Colonic mucosa (tissue), 4 donors: ENCODE results near the gene GRAMD2B. TPM values are rescaled to one million over a fixed set of nuclear protein-coding genes. Genes with fewer than 3 reads are reported as not detected.

ENCODE experiments used
- DNase-seq: peaks from one replicate; pipeline ENCODE4 v3.0.0-alpha.2; 2020
- H3K27ac ChIP-seq: fragments of 200-600 bp; one replicate; pipeline ENCODE4 v1.8.0; 2021
- H3K27me3 ChIP-seq: fragments of 200-600 bp; one replicate; pipeline ENCODE4 v1.8.0; 2021
- H3K36me3 ChIP-seq: fragments of 200-600 bp; one replicate; pipeline ENCODE4 v1.8.0; 2021
- H3K4me1 ChIP-seq: fragments of 200-600 bp; one replicate; pipeline ENCODE4 v1.8.0; 2021; ENCODE audit warnings: mild to moderate bottlenecking
- H3K4me3 ChIP-seq: fragments of 200-600 bp; one replicate; pipeline ENCODE4 v1.8.0; 2021
- H3K9ac ChIP-seq, 2 donors: one replicate each; pipeline ENCODE4 v1.7.0; 2013; ENCODE audit warnings: control low read depth in 2 of 2, low read depth in 2 of 2, low read length in 2 of 2
- H3K9me3 ChIP-seq: fragments of 200-600 bp; one replicate; pipeline ENCODE4 v1.8.0; 2021
- intact Hi-C: fragments of 100-400 bp; cut with DNase I; formaldehyde crosslinking; loops from one replicate; pipeline ENCODE4 v1.14.1; 2022
- total RNA-seq, 2 donors: library from RNA; stranded (reverse); fragmentation: NEBNext Ultra II Directional in 1 of 2; extraction: Animal tissue kit (Norgen Biotek cat#: 25700) in 1 of 2; gene quantifications; one replicate each; pipeline ENCODE4 v1.2.1, GENCODE V29; 2021
- TF ChIP-seq, protein P1 (sequence below): fragments of 200-600 bp; IDR thresholded peaks from one replicate; pipeline ENCODE4 v1.8.0; 2022; ENCODE audit warnings: antibody characterized with exemption, mild to moderate bottlenecking
- donor health status: healthy.
- donor health status: DM: no; HTN: no; CAD: no.
- donor health status: DM: no; HTN: no; CAD: no.

The GRAMD2B gene
- total RNA-seq, 2 donors from 2014 or later = 30.9 to 60.4 TPM

DNA sequence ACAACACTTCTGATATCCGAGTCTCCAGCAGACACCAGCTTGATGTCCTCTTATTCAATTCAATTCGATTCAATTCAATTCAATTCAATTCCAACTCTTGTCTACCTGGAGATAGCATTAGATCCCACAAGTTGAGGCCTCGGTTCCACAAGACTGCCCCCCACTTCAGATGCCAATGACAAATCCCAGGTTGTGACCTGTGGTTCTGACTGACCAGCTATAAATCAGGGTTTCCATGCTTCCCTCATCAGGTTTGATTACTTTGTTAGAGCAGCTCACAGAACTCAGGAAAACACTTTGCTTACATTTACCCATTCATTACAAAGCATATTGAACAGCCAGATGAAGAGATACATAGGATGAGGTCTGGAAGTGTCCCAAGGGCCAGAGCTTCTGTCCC, 89.2 kb downstream of the GRAMD2B start:
- Histone ChIP-seq H3K4me1 (no peaks in the 10 kb centered on the region), H3K36me3 (no peaks in the 10 kb centered on the region), H3K4me3 (no peak overlapping the region), H3K27ac (no peak overlapping the region), H3K9ac (no peak overlapping the region), H3K27me3 (no peaks in the 10 kb centered on the region), H3K9me3 (no peaks in the 10 kb centered on the region)
- intact Hi-C loops = no loop called here
- no peak for DNase-seq
- TF ChIP-seq, protein P1, sequence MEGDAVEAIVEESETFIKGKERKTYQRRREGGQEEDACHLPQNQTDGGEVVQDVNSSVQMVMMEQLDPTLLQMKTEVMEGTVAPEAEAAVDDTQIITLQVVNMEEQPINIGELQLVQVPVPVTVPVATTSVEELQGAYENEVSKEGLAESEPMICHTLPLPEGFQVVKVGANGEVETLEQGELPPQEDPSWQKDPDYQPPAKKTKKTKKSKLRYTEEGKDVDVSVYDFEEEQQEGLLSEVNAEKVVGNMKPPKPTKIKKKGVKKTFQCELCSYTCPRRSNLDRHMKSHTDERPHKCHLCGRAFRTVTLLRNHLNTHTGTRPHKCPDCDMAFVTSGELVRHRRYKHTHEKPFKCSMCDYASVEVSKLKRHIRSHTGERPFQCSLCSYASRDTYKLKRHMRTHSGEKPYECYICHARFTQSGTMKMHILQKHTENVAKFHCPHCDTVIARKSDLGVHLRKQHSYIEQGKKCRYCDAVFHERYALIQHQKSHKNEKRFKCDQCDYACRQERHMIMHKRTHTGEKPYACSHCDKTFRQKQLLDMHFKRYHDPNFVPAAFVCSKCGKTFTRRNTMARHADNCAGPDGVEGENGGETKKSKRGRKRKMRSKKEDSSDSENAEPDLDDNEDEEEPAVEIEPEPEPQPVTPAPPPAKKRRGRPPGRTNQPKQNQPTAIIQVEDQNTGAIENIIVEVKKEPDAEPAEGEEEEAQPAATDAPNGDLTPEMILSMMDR = no peak

GRCh38 chr5:126513302-126513701, 90.1 kb downstream of the GRAMD2B start:
- Histone ChIP-seq H3K36me3 (no peaks in the 10 kb centered on the region), H3K27ac (no peak overlapping the region), H3K9me3 (no peaks in the 10 kb centered on the region), H3K27me3 (no peaks in the 10 kb centered on the region), H3K9ac (no peak overlapping the region), H3K4me1 (no peaks in the 10 kb centered on the region), H3K4me3 (no peak overlapping the region)
- TF ChIP-seq, protein P1 = no peak
- no peak for DNase-seq
- intact Hi-C loops = no loop called here

DNA sequence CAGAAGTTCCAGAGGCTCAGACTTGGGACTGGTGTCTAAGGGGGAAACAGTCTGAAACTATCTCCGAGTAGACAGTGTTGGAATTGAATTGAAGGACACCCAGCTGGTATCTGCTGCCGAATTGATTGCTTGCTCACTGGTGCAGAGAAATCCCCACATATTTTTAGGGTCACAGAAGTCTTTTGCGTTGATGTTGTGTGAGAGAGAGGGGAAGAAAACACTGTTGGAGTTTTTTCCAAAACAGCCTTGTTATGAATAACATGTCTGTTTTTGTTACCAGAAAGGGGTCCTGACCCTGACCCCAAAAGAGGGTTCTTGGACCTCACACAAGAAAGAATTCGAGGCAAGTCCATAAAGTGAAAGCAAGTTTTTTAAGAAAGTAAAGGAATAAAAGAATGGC, 90.5 kb downstream of the GRAMD2B start:
- Histone ChIP-seq H3K4me3 (no peak overlapping the region), H3K4me1 (no peaks in the 10 kb centered on the region), H3K36me3 (no peaks in the 10 kb centered on the region), H3K27me3 (no peaks in the 10 kb centered on the region), H3K9ac (no peak overlapping the region), H3K27ac (no peak overlapping the region), H3K9me3 (no peaks in the 10 kb centered on the region)
- intact Hi-C loops = no loop called here
- TF ChIP-seq, protein P1 = no peak
- no peak for DNase-seq

DNA sequence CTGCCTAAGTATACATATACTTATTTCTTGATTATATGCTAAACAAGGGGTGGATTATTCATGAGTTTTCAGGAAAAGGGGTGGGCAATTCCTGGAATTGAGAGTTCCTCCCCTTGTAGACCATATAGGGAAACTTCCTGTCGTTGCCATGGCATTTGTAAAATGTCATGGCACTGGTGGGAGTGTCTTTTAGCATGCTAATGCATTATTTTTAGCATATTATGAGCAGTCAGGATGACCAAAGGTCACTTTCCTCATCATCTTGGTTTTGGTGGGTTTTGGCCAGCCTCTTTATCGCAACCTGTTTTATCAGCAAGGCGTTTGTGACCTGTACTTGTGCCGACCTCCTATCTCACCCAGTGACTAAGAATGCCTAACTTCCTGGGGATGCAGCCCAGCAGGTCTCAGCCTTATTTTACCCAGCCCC, 90.9 kb downstream of the GRAMD2B start:
- TF ChIP-seq, protein P1 = no peak
- Histone ChIP-seq H3K36me3 (no peaks in the 10 kb centered on the region), H3K4me3 (no peak overlapping the region), H3K4me1 (no peaks in the 10 kb centered on the region), H3K9me3 (no peaks in the 10 kb centered on the region), H3K9ac (no peak overlapping the region), H3K27ac (no peak overlapping the region), H3K27me3 (no peaks in the 10 kb centered on the region)
- no peak for DNase-seq
- intact Hi-C loops = no loop called here

DNA sequence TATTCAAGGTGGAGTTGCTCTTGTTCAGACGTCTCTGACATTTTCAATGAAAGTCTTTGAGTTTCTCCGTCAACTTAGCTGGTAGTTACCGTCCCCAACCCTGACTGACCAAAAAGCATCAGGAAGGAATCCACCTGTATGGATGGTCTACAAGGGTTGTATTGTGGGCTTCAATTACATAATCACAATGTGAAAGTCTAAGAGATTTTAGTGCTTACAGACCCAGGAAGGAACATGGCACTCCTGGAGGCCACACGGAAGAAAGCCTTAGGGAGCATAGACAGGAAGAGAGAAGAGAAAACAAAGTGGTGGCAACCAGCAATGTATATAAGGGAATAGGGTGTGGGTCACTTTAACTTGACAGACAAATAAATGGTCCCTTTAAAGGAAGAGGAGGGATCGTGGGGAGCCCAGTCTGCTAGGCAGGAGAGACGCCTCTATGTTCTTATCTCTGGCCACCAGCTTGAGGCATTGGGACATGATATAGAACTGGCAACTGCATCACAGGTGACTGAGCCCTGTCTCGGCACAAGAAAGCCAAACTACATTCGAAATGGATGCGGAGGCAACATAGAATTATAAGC, 91.4 kb downstream of the GRAMD2B start:
- Histone ChIP-seq H3K27ac (no peak overlapping the region), H3K9me3 (no peaks in the 10 kb centered on the region), H3K27me3 (no peaks in the 10 kb centered on the region), H3K36me3 (no peaks in the 10 kb centered on the region), H3K9ac (no peak overlapping the region), H3K4me3 (no peak overlapping the region), H3K4me1 (peaks cover under 1% of the 10 kb centered on the region)
- intact Hi-C loops = no loop called here
- TF ChIP-seq, protein P1 = no peak
- DNase-seq = no peak
